ENCODE data around the gene TCF7.

Gene TCF7

DNA sequence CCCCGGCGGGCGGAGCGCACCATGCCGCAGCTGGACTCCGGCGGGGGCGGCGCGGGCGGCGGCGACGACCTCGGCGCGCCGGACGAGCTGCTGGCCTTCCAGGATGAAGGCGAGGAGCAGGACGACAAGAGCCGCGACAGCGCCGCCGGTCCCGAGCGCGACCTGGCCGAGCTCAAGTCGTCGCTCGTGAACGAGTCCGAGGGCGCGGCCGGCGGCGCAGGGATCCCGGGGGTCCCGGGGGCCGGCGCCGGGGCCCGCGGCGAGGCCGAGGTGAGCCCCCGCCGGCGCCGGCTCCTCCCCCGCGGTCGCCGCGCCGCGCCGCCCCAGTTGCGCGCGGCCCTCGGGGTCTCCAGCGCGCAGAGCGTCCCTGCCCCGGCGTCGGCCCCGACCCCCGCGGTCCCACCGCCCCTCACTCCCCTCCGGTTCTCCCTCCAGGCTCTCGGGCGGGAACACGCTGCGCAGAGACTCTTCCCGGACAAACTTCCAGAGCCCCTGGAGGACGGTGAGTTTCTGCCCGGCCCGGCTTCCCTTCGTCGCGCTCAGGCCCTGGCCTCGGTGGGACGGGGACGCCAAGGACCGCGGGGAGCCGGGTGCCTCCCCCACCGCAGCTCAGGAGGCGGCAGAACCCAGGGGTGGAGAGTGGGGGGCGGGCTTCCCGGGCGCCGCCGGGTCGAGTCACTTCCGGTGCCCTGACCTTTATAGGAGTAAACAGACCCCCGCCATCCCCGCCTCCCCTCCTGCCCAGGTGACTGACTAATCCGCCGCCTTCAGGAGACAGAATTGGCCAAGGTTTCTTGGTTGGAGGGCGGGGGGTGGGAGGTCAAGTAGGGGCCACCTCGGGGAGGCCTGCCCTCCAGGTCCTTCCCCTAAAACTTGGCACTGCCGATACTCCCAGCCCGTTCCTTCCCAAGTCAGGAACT lies 665 bp downstream of the TCF7 start:
- peak; percentile 40 for DNase-seq

DNA sequence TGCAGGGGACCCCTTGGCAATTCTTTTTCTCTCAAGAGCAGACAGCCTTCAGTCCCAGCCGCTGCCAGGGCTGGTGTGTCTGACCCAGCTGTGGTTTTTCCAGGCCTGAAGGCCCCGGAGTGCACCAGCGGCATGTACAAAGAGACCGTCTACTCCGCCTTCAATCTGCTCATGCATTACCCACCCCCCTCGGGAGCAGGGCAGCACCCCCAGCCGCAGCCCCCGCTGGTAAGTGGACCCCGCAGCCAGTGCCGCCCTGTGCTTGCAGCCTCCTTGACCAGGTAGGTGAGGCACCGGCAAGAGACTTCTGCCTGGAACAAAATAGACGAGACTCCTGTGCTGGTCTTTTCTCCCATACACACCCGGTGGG lies 1.3 kb downstream of the TCF7 start:
- DNase-seq: no peak

DNA sequence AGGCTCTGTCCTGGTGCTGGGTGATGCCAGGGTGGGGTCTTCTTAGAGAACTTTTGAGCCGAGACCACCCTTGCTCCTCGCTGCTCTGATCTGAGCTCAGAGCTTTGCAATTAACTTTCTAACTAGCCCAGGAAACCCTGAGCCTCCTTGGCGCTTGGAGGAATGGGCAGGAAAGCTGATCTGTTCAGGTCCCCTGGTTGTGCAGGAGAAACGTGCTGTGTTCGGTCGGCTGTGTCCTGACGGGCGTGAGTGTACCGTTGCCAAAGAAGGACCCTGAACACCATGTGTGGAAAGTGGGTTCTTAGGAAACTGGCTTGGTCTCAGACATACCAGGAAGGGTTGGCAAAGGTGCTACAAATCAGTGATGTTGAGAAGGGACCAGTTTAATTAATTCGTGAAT lies 1.8 kb downstream of the TCF7 start:
- no peak for DNase-seq

DNA sequence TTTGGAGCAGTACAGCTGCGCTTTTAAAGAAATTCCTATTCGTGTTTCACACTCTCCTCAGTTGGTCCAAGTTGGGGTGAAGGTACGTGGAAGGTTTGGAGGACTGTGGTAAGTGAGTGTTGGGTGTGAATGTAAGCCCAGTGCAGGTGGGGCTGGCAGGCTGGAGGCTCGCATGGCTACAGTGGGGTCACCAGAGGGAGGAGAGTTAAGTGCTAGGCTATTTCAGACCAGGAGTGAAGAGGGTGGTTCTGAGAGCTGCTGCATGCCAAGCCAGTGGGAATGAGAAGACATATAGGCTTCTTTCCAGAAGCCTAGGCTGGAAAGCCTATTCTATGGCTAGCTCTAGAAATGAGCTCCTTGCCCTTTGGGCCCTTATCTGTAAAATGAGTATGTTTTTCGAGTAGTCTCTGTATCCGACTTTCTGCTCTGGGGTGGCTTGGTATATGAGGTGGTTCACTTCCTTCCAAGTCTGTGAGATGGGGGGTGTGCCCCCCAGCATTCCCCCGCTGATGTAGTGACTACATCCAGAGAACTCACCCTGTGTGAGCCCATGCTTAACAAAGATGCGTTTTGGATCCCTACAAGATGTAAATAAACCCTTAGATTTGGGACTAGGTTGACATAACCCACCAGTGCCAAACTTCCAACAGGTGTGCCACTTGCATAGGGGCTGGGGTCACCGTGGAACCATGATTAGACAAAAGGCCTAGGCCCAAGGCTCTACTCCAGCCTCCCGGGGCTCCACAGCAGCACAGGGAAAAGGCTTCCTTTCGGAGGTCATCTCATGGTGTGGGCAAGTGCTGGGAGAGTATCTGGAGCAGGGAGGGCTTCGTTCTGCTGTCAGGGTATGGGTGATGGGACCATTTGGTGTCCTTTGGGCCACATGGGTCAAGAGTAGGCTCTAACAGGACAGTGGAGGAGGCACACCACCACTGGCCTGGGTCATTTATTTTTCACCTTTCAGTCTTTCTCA lies 2.6 kb downstream of the TCF7 start:
- no peak for DNase-seq

DNA sequence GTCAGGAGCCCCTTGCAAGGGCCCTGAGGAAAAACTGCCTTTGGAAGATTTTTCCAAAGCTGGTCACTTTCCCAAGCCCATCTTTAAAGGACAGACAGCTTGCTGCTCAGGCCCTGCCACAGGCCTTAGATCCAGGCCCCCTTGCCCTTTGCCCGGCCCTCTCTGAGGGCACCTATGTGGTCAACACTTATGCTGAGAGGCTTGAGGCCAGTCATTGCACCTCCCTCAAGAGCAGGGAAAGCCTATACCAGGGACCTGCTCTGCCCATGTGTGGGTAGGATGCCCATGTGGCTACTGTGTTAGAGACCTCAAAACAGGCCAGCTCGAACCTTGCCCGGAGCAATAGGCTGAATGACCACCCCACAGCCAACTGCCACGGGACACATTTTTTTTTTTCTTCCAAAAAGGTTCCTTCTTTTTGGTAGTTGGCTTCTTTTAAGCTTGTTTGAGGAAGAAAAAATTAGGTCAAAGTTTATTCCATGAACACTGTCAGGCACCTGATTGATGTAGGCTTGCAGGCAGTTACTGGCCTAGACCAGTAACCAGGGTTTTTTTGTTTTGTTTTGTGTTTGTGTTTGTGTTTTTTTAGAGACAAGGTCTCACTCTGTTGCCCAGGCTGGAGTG lies 3.8 kb downstream of the TCF7 start:
- DNase-seq: no peak

DNA sequence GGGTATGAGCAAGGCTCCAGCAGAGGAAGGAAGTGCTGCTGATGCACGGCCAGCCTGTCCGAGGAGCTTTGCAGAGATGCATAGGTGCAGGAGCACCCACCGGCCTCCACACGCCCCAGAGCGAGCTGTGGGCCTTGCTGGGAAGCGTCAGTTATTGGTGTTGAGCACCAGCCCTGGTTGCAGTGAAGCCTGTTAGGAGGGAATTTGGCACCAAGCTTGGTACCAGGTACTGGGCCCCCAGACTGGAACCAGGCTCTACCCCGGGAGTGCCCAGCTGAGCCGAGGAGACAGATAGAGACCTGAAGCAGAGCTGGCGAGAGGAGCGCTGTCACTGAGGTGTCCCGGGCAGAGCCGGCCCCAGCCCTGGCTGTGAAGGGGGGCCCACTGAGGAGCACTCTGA lies 5.2 kb downstream of the TCF7 start:
- no peak for DNase-seq

DNA sequence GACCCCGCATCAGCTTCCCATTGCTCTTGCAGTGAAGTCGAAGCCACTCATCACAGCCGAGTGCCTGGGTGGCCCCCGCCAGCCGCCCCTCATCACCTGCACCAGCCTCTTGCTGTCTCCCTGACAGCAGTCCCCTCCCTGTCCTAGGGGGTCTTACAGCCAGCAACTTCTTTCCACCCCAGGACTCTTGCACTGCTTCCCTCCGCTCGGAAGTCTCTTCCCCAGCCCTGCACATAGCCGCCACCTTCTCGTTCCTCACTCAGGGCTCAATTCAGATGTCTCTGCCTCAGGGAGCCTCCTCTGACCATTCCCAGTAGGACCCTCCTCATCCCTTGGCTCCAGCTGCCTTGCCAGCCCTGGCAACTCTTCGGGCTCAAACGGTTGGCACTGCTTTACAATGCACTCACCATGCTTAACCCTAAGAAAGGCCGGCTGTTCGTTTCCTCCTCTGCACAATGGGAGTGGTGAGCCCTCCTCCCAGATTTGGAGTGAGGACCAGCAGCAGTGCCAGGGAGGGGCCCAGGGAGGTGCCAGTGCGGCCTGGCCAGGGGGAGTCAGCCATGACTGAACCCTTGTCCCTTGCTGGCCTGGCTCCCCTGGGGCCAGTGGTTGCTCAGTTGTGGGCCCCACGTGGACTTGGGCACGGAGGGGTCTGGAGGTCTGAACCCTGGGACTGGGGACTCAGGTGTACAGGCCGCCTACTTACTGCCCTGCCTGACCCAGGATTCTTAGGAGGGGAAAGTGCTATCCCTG lies 6.1 kb downstream of the TCF7 start:
- no peak for DNase-seq

DNA sequence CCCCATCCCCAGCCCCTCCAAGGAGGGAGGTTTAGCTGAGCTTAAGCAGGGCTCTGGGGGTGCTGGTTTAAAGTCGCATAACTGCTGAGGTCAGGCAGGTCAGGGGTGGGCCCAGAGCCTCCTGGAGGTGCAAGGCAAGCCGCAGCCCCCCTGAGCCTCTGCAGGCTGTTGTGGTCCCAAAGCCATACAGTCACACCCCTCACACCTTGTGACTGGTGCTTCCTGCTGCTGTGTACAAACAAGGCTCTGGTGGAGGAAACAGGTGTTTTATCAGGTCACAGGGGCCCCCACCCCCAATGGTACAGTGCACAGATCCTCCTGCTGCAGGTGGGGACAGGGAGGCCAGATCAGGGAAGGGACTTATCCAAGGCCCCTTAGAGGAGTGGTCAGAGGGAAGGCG lies 8.0 kb downstream of the TCF7 start:
- DNase-seq: no peak

DNA sequence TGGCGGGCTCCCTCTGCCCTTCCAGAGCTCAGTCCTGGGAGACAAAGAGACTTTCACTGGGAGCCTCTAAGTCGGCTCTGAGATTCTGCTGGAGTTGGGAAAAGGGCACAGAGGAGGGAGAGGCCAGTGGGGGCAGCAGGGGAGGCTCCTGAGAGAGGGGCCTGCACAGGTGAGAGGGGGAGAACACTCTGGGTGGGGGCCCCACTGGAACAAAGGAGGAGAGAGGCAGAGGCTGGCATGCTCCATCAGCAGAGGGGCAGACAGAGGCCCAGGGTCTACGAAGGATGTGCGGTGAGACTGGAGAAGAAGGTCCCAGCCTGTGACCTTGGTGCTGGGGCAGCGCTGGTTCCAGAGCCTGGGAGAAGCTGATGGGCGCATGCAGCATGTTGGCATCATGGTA lies 8.9 kb downstream of the TCF7 start:
- DNase-seq: no peak

DNA sequence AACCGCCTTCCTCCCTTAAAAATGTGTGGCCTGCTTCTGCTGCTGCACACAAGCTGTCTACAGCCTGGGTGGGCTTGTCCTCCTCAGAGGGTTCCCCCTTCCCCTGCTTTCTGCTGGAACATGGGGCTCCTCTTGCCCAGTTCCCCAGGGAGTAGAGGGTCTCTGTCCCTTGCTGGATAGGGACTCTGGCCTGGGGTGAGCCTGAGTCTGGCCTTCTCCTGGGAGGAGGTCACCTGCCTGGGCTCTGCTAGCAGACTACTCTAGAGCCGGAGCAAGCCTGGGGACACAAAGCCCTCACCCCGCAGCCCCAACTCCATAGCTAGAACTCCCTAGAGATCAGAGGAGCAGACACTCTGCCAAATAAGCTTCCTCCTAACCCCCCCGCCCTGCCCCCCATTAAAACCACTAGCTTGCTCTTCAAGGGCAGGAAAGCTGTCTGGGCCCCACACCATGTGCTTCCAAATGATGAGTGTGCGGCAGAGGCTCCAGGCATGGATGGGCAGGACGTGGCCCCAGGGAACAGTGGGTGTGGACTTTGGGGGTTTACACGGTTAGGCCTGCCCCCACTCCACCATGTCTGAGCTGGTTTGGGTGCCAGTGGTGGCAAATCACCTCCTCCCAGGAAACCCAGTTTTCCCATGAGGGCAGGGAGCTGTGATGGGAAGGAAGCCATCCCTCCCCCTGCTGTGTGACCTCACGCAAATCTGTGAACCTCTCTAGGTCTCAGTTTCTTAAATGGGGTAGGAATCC lies 10.0 kb downstream of the TCF7 start:
- DNase-seq: no peak

DNA sequence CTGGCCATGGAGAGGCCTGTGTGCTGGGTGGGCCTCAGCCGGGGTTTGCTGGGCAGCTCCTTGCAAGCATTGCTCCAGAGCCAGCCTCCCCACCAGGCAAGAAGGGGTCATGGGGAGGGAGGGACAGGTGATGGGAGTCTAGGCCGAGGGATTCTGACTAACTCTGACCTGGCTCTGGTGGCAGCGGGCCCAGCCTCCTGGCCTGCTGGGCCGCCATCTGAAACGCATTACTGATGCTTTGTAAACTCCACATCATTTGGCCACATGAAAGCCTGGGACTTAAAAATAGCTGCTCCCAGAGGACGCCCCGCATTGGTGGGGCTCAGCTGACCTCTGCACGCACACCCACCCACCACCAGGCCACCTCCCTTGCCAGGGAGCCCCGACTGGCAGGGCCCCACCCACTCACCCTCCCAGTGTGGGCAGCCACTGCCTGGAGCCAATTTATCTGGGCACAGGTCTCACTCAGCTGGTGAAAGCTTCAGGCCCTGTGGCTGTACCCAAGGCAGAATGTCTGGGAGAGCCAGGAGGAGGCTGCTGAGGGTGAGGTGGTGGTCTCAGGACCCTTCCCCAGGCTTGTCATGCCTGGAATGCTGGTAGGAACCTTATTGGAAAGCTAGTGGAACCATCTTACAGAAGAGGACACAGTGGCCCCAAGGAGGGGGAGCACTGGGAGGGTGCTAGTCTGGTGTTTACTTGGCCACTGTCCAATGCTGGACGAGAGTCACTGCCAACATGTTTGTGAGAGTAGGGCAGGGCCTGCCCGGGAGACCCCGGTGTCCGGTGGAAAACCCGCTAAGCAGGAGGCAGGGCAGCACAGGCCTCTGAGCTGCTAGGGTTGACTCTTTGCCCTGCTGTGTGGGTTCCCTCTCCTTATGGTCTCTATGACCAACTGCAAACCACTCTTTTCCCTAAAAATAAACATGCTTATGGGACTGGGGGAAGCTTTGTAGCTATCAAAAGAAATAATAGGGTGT lies 10.8 kb downstream of the TCF7 start:
- no peak for DNase-seq

DNA sequence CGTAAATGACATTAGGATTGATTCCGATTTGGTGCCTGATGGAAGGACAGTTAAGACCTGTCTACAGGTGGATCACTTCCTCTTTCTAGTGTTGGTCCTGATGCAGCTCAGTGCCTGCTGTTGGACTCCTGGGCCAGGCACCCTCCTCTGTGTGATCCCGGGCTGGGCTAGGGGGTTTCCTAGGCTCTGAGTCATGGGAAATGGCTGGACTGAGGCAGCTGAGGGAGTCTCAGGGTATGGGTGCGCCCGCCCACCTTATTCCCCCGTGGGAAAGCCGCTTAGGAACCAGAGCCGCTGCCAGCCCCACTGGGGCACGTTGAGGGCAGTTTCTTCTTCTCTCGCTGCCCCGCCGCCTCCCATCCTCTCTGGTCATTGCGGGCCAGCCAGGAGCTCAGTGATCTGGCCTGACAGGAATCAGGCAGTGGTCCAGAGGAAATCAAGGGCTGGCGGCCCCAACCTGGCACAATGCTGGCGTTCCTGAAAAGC lies 12.9 kb downstream of the TCF7 start:
- no peak for DNase-seq

DNA sequence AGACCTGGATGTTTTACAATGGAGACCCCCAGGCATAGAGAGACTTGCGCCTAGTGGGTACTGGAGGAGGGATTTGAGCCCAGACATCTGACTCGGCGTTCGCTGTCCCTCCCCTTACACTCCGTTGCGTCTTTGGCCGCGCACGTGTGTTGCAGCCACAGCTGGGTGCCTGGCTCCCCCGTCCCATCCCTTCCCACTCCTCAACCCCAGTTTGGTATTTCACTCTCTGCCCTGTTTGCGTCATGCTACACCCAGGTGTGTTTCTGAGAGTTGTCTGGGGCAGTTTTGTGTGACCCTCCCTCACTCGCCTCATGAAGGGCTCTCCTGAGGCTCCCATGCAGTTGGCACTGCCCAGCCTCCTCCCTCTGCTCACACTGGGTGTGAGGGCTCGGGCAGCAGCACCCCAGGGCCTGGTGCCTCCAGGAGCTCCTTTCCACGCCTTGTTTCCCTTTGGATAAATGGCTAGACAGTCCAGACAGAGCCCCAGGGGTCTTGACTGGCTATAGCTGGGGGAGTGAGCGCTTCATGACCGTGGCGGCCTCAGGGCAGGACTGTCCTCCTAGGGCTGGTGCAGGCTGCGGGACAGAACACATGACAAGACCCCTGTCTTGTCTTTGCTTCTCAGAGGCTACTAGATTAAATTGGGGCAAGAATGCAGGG lies 13.6 kb downstream of the TCF7 start:
- no peak for DNase-seq

DNA sequence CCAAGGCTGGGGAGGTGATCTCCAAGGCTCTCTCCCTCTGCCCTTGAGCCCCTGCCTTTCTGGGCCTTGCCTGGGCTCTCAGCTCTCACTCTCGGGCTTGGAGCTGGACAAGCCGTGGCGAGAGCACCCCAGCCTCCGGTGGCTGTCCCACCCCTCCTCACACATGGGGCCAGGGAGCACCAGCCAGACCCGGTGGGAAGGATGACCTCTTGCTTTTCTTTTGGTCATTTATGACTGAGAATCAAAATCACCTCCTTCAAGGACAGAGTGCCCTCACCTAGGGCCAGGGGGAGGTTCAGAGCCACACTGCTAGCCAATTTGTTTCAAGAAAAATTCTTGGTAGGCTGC lies 14.1 kb downstream of the TCF7 start:
- no peak for DNase-seq

DNA sequence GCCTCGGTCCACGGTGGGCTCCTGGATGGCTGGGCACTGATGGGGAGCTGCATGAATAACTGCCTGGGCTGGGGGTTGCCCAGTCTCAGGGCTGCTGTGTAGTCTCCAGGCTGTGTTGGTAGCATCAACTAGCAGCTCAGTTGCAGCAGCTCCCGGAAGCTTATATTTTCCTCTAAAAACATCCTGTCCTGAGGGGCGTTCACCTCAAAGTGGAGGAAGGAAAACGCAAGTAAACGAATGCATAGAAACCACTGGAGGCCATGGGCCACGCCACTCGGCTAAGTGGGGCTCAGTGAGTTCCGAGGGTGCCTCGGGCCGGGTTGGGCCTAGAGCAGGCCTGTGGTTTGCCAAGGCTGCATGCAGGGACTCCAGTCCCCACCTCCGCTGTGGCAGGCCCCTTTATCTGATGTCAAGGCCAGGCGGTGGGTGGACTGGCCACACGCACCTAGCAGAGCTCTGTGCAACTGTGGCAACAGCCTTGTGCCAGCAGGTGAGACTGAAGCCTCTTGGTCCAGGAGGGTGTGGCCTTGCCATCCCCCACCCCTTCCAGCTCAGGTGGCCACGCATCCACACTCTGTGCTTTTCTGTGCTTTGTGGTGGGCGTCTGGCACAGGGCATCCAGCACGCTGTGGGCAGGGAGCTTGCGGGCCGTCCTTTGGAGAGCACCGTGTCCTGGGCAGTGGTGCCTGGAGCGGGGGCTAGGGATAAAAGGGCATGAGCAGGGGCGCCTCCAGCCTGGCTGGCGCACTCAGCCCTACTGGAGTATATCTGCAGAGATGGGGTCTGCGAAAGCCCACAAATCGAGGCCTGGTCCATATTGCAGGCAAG lies 15.1 kb downstream of the TCF7 start:
- DNase-seq: no peak

DNA sequence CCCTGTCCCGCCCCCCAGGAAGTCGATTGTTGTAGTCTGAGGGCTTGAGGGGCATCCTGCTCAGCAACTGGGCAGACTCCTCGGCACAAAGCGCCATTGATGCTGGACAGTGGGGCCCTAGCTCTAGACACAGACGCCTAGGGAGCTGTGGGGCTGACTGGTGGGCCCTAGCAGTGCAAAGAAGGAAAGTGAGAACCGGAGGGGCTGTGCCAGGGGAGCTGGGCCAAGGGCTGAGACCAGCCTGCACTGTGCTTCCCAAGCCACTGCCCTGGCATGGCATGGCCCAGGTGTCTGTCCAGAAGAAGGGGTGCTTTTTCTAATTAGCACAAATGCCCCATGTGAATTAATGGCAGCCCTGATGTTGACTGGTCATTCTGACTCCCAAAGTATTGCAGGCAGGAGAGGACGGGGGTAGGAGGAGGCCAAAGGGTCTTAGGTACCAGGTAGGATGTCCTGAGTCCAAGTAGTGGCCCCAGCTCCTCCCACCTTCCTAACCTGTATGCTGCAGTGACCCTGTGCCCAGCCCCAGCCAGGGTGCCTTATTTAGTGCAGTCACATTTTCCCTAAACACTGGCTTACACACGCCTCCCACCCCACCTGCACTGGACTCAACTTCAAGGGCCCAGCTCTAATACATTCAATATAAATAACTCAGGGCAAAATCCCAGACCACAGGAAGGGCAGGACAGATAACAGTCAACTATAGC lies 15.9 kb downstream of the TCF7 start:
- no peak for DNase-seq

DNA sequence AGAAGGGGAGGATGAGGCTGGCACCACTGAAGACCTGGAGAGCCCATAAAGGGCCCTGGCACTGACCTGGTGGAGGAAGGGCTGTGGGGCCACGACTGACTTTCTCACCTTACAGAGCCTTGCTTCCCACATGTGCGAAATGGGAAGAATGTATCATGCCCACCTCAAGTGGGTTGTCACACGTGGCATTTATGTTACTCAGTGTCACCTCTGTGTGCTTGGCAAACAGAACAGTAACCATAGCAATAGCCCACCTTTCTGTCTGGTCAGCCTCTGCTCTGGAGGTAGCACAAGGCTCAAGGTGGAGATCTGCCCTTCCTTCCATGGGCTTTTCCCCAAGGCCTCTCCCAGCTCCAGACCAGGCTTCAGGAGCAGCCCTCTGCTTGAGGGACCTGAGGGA lies 16.7 kb downstream of the TCF7 start:
- no peak for DNase-seq

DNA sequence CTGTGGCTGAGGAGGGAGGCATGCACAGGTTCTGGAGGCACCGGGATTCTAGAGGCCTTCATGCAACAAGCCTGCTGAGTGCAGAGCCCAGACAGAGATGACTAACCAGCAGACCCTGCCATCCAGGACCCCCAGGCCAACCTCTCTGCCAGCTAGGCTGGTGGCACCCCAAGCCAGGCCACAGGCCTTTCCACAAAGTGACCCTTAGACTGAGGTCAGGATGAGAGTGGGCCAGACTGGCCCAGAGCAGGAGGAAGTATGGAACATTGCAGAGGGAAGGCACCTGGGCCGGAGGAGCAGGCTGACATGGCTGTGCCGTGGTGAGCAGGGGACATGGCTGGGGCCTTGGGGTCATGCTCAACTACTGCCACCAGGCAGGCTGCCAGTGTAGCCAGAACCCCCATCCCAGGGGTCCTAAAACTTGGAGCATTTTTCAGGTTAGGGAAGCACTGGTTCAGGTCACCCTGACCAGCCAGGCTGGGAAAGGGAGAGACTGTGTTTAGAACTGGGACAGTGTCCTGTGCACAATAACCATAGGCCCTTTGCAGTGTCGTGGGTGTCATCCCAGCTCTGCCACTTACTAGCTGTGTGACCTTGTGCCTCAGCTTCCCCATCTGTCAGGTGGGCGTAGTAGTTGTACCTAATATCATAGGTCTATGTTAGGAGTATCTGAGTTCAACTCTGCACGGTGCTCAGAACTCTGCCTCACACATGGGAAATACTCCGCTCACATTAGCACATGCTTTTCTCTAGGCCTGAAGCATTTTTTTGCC lies 17.3 kb downstream of the TCF7 start:
- DNase-seq: no peak
